Neural progenitor cell (in vitro differentiated cells): ENCODE measurements around the gene ANAPC7.

Experiments
- EZH2 ChIP-seq: fragments of 200-600 bp; sonication (generic); IDR thresholded peaks from 2 replicates; pipeline ENCODE4 v1.6.1; 2017; ENCODE audit warnings: antibody characterized with exemption, mild to moderate bottlenecking, moderate library complexity
- TF ChIP-seq, protein P1 (sequence below): fragments of 200-600 bp; sonication (generic); IDR thresholded peaks from 2 replicates; pipeline ENCODE4 v1.5.1; 2017; ENCODE audit warnings: antibody characterized with exemption, mild to moderate bottlenecking

DNA sequence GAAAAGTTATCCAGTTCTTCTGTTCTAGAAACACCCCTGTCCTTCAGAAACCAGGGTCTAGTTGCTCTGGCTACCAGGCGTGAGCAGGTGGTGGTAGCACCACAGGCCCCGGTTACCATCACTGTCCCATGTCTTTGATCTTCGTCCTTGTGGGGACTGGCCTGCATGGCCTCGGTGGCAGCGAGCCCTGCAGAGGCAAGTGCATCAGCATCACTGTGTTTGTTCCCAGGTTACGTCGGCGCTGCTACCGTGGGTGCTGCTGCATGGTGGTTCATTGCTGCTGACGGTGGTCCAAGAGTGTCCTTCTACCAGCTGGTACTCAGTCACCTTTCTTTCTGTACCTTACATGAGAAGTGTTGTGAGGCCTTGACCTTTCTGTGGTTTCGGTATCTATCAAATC, 58.9 kb downstream of the ANAPC7 start:
- TF ChIP-seq EZH2, result no peak
- TF ChIP-seq, protein P1, sequence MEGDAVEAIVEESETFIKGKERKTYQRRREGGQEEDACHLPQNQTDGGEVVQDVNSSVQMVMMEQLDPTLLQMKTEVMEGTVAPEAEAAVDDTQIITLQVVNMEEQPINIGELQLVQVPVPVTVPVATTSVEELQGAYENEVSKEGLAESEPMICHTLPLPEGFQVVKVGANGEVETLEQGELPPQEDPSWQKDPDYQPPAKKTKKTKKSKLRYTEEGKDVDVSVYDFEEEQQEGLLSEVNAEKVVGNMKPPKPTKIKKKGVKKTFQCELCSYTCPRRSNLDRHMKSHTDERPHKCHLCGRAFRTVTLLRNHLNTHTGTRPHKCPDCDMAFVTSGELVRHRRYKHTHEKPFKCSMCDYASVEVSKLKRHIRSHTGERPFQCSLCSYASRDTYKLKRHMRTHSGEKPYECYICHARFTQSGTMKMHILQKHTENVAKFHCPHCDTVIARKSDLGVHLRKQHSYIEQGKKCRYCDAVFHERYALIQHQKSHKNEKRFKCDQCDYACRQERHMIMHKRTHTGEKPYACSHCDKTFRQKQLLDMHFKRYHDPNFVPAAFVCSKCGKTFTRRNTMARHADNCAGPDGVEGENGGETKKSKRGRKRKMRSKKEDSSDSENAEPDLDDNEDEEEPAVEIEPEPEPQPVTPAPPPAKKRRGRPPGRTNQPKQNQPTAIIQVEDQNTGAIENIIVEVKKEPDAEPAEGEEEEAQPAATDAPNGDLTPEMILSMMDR, result no peak
